Mucosa of descending colon (tissue), 3 donors: ENCODE results near the gene TOP2A. TPM values are rescaled to one million over a fixed set of nuclear protein-coding genes. Genes with fewer than 3 reads are reported as not detected.

Source experiments
- ATAC-seq: fragments of 200-7000 bp; cut with Tn5 transposase; one replicate; pipeline ENCODE4 v1.9.1; 2020; ENCODE audit warnings: mild to moderate bottlenecking, moderate library complexity
- DNase-seq, 3 donors: peaks; one replicate each; pipeline ENCODE4 v3.0.0-alpha.2; 2020
- H3K36me3 ChIP-seq: fragments of 200-600 bp; one replicate; pipeline ENCODE4 v1.8.0; 2021; ENCODE audit warnings: low read depth, mild to moderate bottlenecking
- H3K4me1 ChIP-seq: fragments of 200-600 bp; one replicate; pipeline ENCODE4 v1.8.0; 2021; ENCODE audit warnings: low read depth, mild to moderate bottlenecking
- H3K4me3 ChIP-seq: fragments of 200-600 bp; one replicate; pipeline ENCODE4 v1.8.0; 2021; ENCODE audit warnings: mild to moderate bottlenecking
- H3K9me3 ChIP-seq: fragments of 200-600 bp; one replicate; pipeline ENCODE4 v1.8.0; 2021; ENCODE audit warnings: mild to moderate bottlenecking
- CTCF ChIP-seq: fragments of 200-600 bp; IDR thresholded peaks from one replicate; pipeline ENCODE4 v1.8.0; 2022; ENCODE audit warnings: antibody characterized with exemption, mild to moderate bottlenecking
- intact Hi-C, 2 donors: fragments of 100-400 bp; cut with DNase I in 1 of 2; cut with micrococcal nuclease in 1 of 2; formaldehyde crosslinking; loops; one replicate each; pipeline versions ENCODE4 v1.11.0 to v1.11.1; 2022; cut with DNase I, micrococcal nuclease
- total RNA-seq, 3 donors: library from RNA; stranded (reverse); fragmentation: NEBNext Ultra II Directional in 2 of 3; extraction: Animal tissue kit (Norgen Biotek cat#: 25700) in 2 of 3; gene quantifications; one replicate each; pipeline versions ENCODE4 v1.2.1 to v1.2.4, GENCODE V29; 2021 to 2023
- donor health status: DM: no; HTN: no; CAD: no; lungs with moderate emphysema.
- donor health status: DM: no; HTN: no; CAD: no.
- donor health status: DM: no; HTN: yes; CAD: no.

TOP2A gene
- total RNA-seq, 3 donors from 2014 or later, result 6.9 to 50.1 (median 11.4) TPM

GRCh38 chr17:40343219-40344119 lies 74.2 kb downstream of the TOP2A start:
- ATAC-seq (no peak), DNase-seq (peak in 1 of 3 donors; percentile 60)
- peaks cover 63% of the 10 kb centered on the region for H3K4me1 ChIP-seq
- H3K4me3 ChIP-seq, result no peak overlapping the region
- no peaks in the 10 kb centered on the region for H3K36me3 ChIP-seq
- intact Hi-C loops, result no loop called here
- no peak for TF ChIP-seq CTCF
- H3K9me3 ChIP-seq, result no peaks in the 10 kb centered on the region

GRCh38 chr17:40342504-40343218 lies 75.0 kb downstream of the TOP2A start:
- ATAC-seq (no peak), DNase-seq (peak in 1 of 3 donors; percentile 63)
- H3K4me1 ChIP-seq, result peaks cover 56% of the 10 kb centered on the region
- peak overlapping the region; percentile 69 for H3K4me3 ChIP-seq
- H3K9me3 ChIP-seq, result no peaks in the 10 kb centered on the region
- H3K36me3 ChIP-seq, result no peaks in the 10 kb centered on the region
- intact Hi-C loops, result no loop called here
- no peak for TF ChIP-seq CTCF

GRCh38 chr17:40341808-40342503 lies 75.7 kb downstream of the TOP2A start:
- peaks cover 49% of the 10 kb centered on the region for H3K4me1 ChIP-seq
- H3K9me3 ChIP-seq, result no peaks in the 10 kb centered on the region
- TF ChIP-seq CTCF, result no peak
- peak; percentile 87 to 91 (median 89) for DNase-seq
- H3K36me3 ChIP-seq, result no peaks in the 10 kb centered on the region
- ATAC-seq, result peak; percentile 63
- intact Hi-C loops, result no loop called here
- peak overlapping the region; percentile 69 for H3K4me3 ChIP-seq

- ATAC-seq (peak; percentile 63), DNase-seq (peak; percentile 92 to 97 (median 94))
- intact Hi-C loops, result no loop called here
- peak; percentile 21 for TF ChIP-seq CTCF
- Histone ChIP-seq H3K4me3 (peak overlapping the region; percentile 69), H3K4me1 (peaks cover 44% of the 10 kb centered on the region), H3K36me3 (no peaks in the 10 kb centered on the region), H3K9me3 (no peaks in the 10 kb centered on the region)
Observed at GRCh38 chr17:40340880-40341807, 76.6 kb downstream of the TOP2A start.

GRCh38 chr17:40340327-40340726 lies 77.4 kb downstream of the TOP2A start:
- Histone ChIP-seq H3K4me3 (no peak overlapping the region), H3K4me1 (peaks cover 40% of the 10 kb centered on the region), H3K36me3 (no peaks in the 10 kb centered on the region), H3K9me3 (no peaks in the 10 kb centered on the region)
- TF ChIP-seq CTCF, result no peak
- ATAC-seq (no peak), DNase-seq (no peak)
- intact Hi-C loops, result no loop called here
